ENCODE measurements around the gene SORL1. TPM values are rescaled to one million over a fixed set of nuclear protein-coding genes. Genes with fewer than 3 reads are reported as not detected.

The SORL1 gene
- total and polyA plus RNA-seq, 2 of the 8 experiments (the other 6 are each of a cell fraction or from before 2014, with no cell fraction given) = 38.1 to 65.5 TPM

DNA sequence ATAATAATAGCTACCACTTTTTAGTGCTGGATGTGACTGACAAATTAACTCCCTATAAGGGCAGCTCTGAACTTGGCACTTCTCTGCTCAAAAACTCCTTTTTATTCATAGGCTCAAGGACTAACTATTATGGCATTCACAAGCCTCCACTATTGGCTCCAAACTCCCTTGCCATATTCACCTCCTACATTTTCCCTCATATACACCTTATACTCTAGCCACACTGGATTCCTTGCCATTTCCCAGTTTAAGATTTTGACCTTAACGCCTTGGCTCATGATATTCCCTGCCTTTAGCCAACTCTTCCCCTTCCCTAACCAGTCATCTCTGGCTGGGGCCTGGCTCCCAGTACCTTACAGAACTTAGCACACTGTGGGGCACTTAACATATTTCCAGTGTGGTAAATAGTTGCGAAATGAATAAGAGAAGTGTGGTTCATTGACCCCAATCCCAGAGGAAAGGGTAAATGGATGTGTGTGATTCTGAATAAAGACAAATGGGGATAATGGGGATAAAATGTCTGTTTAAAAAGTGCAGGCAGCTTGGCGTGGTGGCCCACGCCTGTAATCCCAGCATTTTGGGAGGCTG, 40.0 kb upstream of the SORL1 start:
- Histone ChIP-seq H3K79me1 (ENCODE audit: low read depth, low read length) (no peaks in the 10 kb centered on the region), H3K9me3 (ENCODE audit: insufficient read depth in 2 of 2, low read depth in 1 of 2, low read length in 1 of 2) (no peaks in the 10 kb centered on the region), H3K14ac (ENCODE audit: insufficient read length) (no peak overlapping the region), H2BK5ac (ENCODE audit: low read depth, low read length) (no peak overlapping the region), H2BK120ac (replicated peaks; ENCODE audit: low read depth, low read length) (peak overlapping the region; percentile 59), H3K36me3 (ENCODE audit: control insufficient read depth in 2 of 4, insufficient read depth in 4 of 4, low read length in 3 of 4) (no peaks in the 10 kb centered on the region), H3K23me2 (ENCODE audit: low read depth, low read length) (no peaks in the 10 kb centered on the region), H4K91ac (replicated peaks; ENCODE audit: insufficient read length, low read length) (no peak overlapping the region), H3K27ac (ENCODE audit: low read depth, low read length) (no peak overlapping the region), H4K20me1 (replicated peaks in 1 of 2; ENCODE audit: control insufficient read depth in 1 of 2, insufficient read depth in 2 of 2, low read length in 2 of 2) (no peaks in the 10 kb centered on the region), H3K56ac (replicated peaks; ENCODE audit: insufficient read length, low read depth, low read length) (no peak overlapping the region), H4K5ac (ENCODE audit: insufficient read length, low read depth, low read length) (no peak overlapping the region), H2AK5ac (ENCODE audit: low read depth, low read length) (no peak overlapping the region), H3K4ac (replicated peaks; ENCODE audit: insufficient read length, low read depth, low read length) (no peak overlapping the region), H2BK15ac (ENCODE audit: low read length) (no peak overlapping the region), H3K4me3 (ENCODE audit: extremely low read depth in 1 of 4, insufficient read depth in 2 of 4, low read depth in 3 of 4, low read length in 4 of 4) (no peak overlapping the region), H2AFZ (ENCODE audit: low read length) (peak overlapping the region; percentile 9; the same call in 1 of the 2 replicates), H3K9ac (replicated peaks in 1 of 4; ENCODE audit: extremely low read depth in 1 of 4, low read depth in 3 of 4, low read length in 3 of 4) (no peak overlapping the region), H3K23ac (ENCODE audit: insufficient read length) (no peak overlapping the region), H3K79me2 (ENCODE audit: control insufficient read depth in 1 of 2, insufficient read depth in 2 of 2, low read length in 2 of 2) (no peaks in the 10 kb centered on the region), H2BK20ac (ENCODE audit: low read length) (0 out of 2 replicates have a peak overlapping the region, but pooled peaks have one; percentile 67), H3K27me3 (replicated peaks in 1 of 4; ENCODE audit: control insufficient read depth in 3 of 4, extremely low read depth in 1 of 4, insufficient read depth in 3 of 4, low read length in 3 of 4) (no peaks in the 10 kb centered on the region), H3K4me2 (ENCODE audit: insufficient read depth in 1 of 2, low read depth in 2 of 2, low read length in 2 of 2) (no peak overlapping the region), H2BK12ac (ENCODE audit: low read depth, low read length) (no peak overlapping the region), H4K8ac (ENCODE audit: extremely low read depth, insufficient read depth, low read length) (no peak overlapping the region), H3K4me1 (replicated peaks in 1 of 4; ENCODE audit: control insufficient read depth in 3 of 4, insufficient read depth in 4 of 4, low read length in 3 of 4) (peaks cover 0 to 7% (median 0%) of the 10 kb centered on the region in 4 experiments; a peak in 1 of 7 replicates), H3K18ac (ENCODE audit: extremely low read depth, low read length) (no peak overlapping the region)
- POLR2A ChIA-PET (ENCODE audit: partially characterized antibody) = no interaction called here
- WGBS, 2 experiments (ENCODE audit: extremely low coverage in 1 of 2, insufficient coverage in 1 of 2, insufficient read length in 1 of 2, insufficient replicate concordance in 2 of 2, low coverage in 1 of 2, low lambda C conversion rate in 2 of 2, missing lambda C conversion rate in 1 of 2) = 90% methylated on average over 4 of the region's 4 CpGs; no CpG with 5 or more reads in 1 of the 2 experiments
- no peak for DNase-seq (ENCODE audit: low read depth in 1 of 2, low spot score in 2 of 2)
- CTCF ChIA-PET (ENCODE audit: partially characterized antibody) = interaction anchor here (1.2 kb wide), 1 partner anchor 89 kb away, joined by 3 read pairs; no protein-coding TSS in a partner anchor
- no peak for FAIRE-seq
- no peak for TF ChIP-seq MAFK (IDR thresholded peaks at IDR 0.05; ENCODE audit: low read depth, low read length)
- TF ChIP-seq SIN3A (conservative IDR thresholded peaks at IDR 0.05 in 1 of 2, IDR thresholded peaks at IDR 0.05 in 1 of 2; ENCODE audit: low read depth in 1 of 2, low read length in 2 of 2) = no peak
- TF ChIP-seq TBP (IDR thresholded peaks at IDR 0.05; ENCODE audit: low read depth, low read length) = no peak
- no peak for TF ChIP-seq HDAC2 (IDR thresholded peaks at IDR 0.05; ENCODE audit: borderline replicate concordance in 1 of 2, low read depth in 2 of 2, low read length in 2 of 2)
- TF ChIP-seq HDAC6 (IDR thresholded peaks at IDR 0.05; ENCODE audit: low read depth, low read length) = no peak
- no peak for TF ChIP-seq ZNF274 (IDR thresholded peaks at IDR 0.05; ENCODE audit: borderline replicate concordance, extremely low read depth, low read length)
- no peak for TF ChIP-seq CHD2 (IDR thresholded peaks at IDR 0.05; ENCODE audit: low read length)
- TF ChIP-seq CTBP2 (IDR thresholded peaks at IDR 0.05; ENCODE audit: borderline replicate concordance, insufficient read depth, insufficient read length, low read length) = no peak
- no peak for TF ChIP-seq CEBPB (IDR thresholded peaks at IDR 0.05; ENCODE audit: low read depth, low read length)
- no peak for TF ChIP-seq FOSL1 (IDR thresholded peaks at IDR 0.05; ENCODE audit: insufficient read depth, low read depth, low read length)
- no peak for TF ChIP-seq RFX5 (IDR thresholded peaks at IDR 0.05; ENCODE audit: borderline replicate concordance, low read depth, low read length)
- TF ChIP-seq TAF1 (IDR thresholded peaks at IDR 0.05; ENCODE audit: low read depth, low read length) = no peak
- TF ChIP-seq TCF12 (IDR thresholded peaks at IDR 0.05; ENCODE audit: low read depth, low read length) = no peak
- TF ChIP-seq BCL11A (IDR thresholded peaks at IDR 0.05; ENCODE audit: low read depth in 2 of 2, low read length in 2 of 2) = no peak

Measured in H1 (cell line).